22Rv1 (cell line): ENCODE data around the gene PFN4.
"Not testable (repeated sequence)": the region's sequence is repeated elsewhere in the genome, so short reads cannot be mapped to it uniquely, and the experiment has no call there.

ENCODE experiments used
- H3K27ac ChIP-seq: fragments of 450-650 bp; 2 replicates; pipeline ENCODE4 v1.5.1; 2017
- ZFX ChIP-seq: fragments of 450-650 bp; IDR thresholded peaks from 2 replicates; pipeline ENCODE4 v1.6.1; 2017; ENCODE audit warnings: antibody characterized with exemption, borderline replicate concordance
- TF ChIP-seq, protein P1 (sequence below): fragments of 450-650 bp; IDR thresholded peaks from 2 replicates; pipeline ENCODE4 v1.5.1; 2017; ENCODE audit warnings: mild to moderate bottlenecking

PFN4 gene

DNA sequence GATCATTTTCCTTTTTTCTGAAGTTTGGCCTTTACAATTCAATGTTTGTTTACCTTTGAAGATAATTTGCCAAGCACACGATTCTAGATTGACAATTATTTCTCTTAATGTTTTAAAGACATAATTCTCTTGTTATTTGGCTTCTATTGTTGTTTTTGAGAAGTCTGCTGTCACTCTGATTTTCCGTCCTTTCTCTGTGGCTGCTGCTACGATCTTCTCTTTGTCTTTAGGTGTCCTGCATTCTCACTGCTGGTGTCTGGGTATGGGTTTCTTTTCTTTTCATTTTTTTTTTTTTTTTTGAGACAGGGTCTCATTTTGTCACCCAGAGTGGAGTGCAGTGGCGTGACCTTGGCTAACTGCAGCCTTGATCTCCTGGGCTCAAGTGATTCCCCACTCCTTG lies 36.6 kb upstream of the PFN4 start:
- no peak overlapping the region for H3K27ac ChIP-seq
- TF ChIP-seq ZFX = no peak
- TF ChIP-seq, protein P1, sequence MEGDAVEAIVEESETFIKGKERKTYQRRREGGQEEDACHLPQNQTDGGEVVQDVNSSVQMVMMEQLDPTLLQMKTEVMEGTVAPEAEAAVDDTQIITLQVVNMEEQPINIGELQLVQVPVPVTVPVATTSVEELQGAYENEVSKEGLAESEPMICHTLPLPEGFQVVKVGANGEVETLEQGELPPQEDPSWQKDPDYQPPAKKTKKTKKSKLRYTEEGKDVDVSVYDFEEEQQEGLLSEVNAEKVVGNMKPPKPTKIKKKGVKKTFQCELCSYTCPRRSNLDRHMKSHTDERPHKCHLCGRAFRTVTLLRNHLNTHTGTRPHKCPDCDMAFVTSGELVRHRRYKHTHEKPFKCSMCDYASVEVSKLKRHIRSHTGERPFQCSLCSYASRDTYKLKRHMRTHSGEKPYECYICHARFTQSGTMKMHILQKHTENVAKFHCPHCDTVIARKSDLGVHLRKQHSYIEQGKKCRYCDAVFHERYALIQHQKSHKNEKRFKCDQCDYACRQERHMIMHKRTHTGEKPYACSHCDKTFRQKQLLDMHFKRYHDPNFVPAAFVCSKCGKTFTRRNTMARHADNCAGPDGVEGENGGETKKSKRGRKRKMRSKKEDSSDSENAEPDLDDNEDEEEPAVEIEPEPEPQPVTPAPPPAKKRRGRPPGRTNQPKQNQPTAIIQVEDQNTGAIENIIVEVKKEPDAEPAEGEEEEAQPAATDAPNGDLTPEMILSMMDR = no peak

GRCh38 chr2:24158131-24158530 lies 35.0 kb upstream of the PFN4 start:
- H3K27ac ChIP-seq = no peak overlapping the region
- TF ChIP-seq ZFX = no peak
- TF ChIP-seq, protein P1 = no peak

- no peak for TF ChIP-seq ZFX
- TF ChIP-seq, protein P1 = no peak
- H3K27ac ChIP-seq = no peak overlapping the region
These were observed 30.3 kb upstream of the PFN4 start for GRCh38 chr2:24153478-24153877.

GRCh38 chr2:24152413-24153197 lies 29.5 kb upstream of the PFN4 start:
- H3K27ac ChIP-seq = no peak overlapping the region
- TF ChIP-seq ZFX = no peak
- TF ChIP-seq, protein P1 = no peak

GRCh38 chr2:24147364-24147763 lies 24.2 kb upstream of the PFN4 start:
- no peak overlapping the region for H3K27ac ChIP-seq
- no peak for TF ChIP-seq ZFX
- TF ChIP-seq, protein P1 = no peak

- H3K27ac ChIP-seq = not testable (repeated sequence)
These were observed 17.2 kb upstream of the PFN4 start for GRCh38 chr2:24140305-24140704.

- TF ChIP-seq, protein P1 = no peak
- TF ChIP-seq ZFX = no peak
- H3K27ac ChIP-seq = no peak overlapping the region
These were observed 9.4 kb upstream of the PFN4 start for GRCh38 chr2:24132543-24132942.

DNA sequence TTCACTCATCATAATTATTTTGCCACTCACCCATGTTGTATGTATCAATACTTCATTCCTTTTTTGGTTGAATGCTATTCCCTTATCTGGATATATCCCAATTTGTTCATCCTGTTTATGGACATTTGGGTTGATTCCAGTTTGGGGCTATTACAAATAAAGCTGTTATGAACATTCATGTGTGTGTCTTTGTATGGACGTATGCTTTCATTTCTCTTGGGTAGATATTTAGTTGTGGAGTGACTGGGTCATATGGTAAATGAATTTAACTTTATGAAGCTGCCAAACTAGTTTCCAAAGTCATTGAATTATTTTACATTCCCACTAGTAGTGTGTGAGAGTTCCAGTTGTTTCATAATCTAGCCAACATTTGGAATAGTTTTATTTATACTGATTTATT lies 2.8 kb upstream of the PFN4 start:
- no peak overlapping the region for H3K27ac ChIP-seq
- TF ChIP-seq ZFX = no peak
- TF ChIP-seq, protein P1 = no peak
